Ascending aorta (tissue), 2 donors: ENCODE measurements around the gene C14orf93. TPM values are rescaled to one million over a fixed set of nuclear protein-coding genes. Genes with fewer than 3 reads are reported as not detected.
"Not testable (repeated sequence)": the region's sequence is repeated elsewhere in the genome, so short reads cannot be mapped to it uniquely, and the experiment has no call there.

Source experiments
- DNase-seq, 2 donors: peaks; one replicate each; pipeline ENCODE4 v3.0.0-alpha.2; 2019; ENCODE audit warnings: low spot score in 2 of 2
- H3K27ac ChIP-seq, 2 donors: fragments of 200-600 bp; sonication (generic); one replicate each; pipeline ENCODE4 v1.5.1; 2016 to 2017; ENCODE audit warnings: mild to moderate bottlenecking in 1 of 2
- H3K27me3 ChIP-seq: fragments of 200-600 bp; sonication (generic); one replicate; pipeline ENCODE4 v1.5.1; 2017
- H3K36me3 ChIP-seq, 2 donors: fragments of 200-600 bp; sonication (generic); one replicate each; pipeline ENCODE4 v1.5.1; 2016
- H3K4me1 ChIP-seq, 2 donors: fragments of 200-600 bp; sonication (generic); one replicate each; pipeline ENCODE4 v1.5.1; 2016 to 2017; ENCODE audit warnings: mild to moderate bottlenecking in 1 of 2
- H3K4me3 ChIP-seq, 2 donors: fragments of 200-600 bp; sonication (generic); one replicate each; pipeline ENCODE4 v1.5.1; 2016 to 2017; ENCODE audit warnings: mild to moderate bottlenecking in 1 of 2
- H3K9me3 ChIP-seq, 2 donors: fragments of 200-600 bp; sonication (generic); one replicate each; pipeline ENCODE4 v1.5.1; 2016
- intact Hi-C: fragments of 100-400 bp; cut with DNase I; formaldehyde crosslinking; loops from one replicate; pipeline ENCODE4 v1.15.1; 2023
- total RNA-seq: library from RNA; depleted of rRNA; stranded (reverse); fragments of >200 nt; gene quantifications from one replicate; pipeline ENCODE4 v1.1.0, GENCODE V29; 2016
- TF ChIP-seq, protein P1 (sequence below), 3 experiments: fragments of 200-600 bp in 2 of 3; fragments of 450-650 bp in 1 of 3; sonication (generic) in 2 of 3; IDR thresholded peaks; one replicate each; pipeline ENCODE4 v1.5.1; 2016 to 2019; ENCODE audit warnings: antibody characterized with exemption in 3 of 3, mild to moderate bottlenecking in 1 of 3, moderate library complexity in 1 of 3

C14orf93 gene
- total RNA-seq, 1 donor from 2014 or later = 7.1 TPM

DNA sequence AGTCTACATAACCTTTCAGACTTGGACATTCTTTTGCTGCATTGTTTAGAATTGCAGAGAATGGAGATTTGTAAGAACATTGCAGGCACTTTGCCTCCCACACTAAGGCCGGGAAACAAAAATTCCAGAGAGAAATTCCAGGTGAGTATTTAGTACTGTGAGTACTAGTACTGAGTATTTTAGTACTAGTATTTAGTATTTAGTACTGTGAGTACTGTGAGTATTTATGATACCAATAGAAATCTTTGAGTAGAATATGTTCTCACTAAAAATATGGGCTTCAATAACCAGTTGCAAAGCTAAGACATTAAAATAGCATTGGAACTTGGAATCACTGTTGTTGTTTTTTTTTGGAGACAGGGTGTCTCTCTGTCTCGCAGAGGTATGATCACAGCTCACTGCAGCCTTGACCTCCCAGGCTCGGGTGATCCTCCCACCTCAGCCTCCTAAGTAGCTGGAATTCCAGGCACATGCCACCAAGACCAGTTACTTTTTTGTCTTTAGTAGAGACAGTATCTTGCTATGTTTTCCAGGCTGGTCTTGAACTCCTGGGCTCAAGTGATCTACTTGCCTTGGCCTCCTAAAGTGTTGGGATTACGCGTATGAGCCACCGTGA lies 47.8 kb downstream of the C14orf93 start:
- no peak for DNase-seq
- Histone ChIP-seq H3K9me3 (no peaks in the 10 kb centered on the region), H3K4me1 (peaks cover 2 to 3% of the 10 kb centered on the region in 2 donors), H3K36me3 (no peaks in the 10 kb centered on the region), H3K4me3 (no peak overlapping the region), H3K27me3 (no peaks in the 10 kb centered on the region), H3K27ac (no peak overlapping the region)
- TF ChIP-seq, protein P1, sequence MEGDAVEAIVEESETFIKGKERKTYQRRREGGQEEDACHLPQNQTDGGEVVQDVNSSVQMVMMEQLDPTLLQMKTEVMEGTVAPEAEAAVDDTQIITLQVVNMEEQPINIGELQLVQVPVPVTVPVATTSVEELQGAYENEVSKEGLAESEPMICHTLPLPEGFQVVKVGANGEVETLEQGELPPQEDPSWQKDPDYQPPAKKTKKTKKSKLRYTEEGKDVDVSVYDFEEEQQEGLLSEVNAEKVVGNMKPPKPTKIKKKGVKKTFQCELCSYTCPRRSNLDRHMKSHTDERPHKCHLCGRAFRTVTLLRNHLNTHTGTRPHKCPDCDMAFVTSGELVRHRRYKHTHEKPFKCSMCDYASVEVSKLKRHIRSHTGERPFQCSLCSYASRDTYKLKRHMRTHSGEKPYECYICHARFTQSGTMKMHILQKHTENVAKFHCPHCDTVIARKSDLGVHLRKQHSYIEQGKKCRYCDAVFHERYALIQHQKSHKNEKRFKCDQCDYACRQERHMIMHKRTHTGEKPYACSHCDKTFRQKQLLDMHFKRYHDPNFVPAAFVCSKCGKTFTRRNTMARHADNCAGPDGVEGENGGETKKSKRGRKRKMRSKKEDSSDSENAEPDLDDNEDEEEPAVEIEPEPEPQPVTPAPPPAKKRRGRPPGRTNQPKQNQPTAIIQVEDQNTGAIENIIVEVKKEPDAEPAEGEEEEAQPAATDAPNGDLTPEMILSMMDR (IDR thresholded peaks at IDR 0.05) = no peak
- intact Hi-C loops = no loop called here

DNA sequence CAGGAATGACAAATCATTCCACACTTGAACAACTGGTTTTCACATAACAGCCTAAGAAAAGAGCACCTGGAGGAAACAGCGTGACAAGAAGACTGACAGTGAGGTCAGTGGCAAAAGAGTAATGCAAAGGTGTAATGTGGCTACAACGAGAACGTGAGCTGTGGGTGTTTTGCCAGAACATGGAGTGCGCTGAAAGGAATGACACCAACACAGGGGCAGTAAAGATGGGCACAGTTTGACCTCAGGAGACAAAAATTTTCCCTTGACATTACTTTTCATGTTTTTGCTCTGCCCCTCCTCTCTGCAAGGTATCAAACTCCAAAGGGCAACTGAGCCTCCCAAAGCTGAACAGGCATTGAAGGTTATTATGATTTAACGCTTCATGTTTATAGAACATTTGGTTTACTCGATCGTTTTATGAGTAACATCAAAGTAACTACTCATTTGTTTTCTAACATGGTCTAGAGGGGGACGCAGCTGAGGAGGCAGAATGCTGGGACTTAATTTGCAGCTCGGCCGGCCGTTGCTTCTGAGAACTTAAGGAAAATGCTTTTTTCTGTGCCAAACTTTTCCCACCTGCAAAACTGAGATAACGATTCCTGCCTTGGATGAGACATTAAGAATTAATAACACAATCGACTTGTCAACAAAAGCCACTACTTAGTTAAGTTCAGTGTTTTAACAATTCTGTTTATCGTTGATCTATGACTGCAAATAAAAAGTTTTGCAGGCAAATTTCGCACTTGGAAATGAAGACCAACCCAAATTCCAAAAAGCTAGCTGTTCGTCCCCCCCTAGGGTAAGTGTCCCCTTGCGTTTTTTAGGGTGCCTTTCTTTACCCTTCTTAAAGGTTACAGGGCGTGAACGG lies 54.0 kb downstream of the C14orf93 start:
- Histone ChIP-seq H3K9me3 (no peaks in the 10 kb centered on the region), H3K4me3 (peak overlapping the region; percentile 78 to 84), H3K4me1 (peaks cover 5 to 9% of the 10 kb centered on the region in 2 donors), H3K27me3 (no peaks in the 10 kb centered on the region), H3K27ac (peak overlapping the region; percentile 94 to 95), H3K36me3 (peaks cover 7 to 11% of the 10 kb centered on the region in 2 donors)
- TF ChIP-seq, protein P1 (IDR thresholded peaks at IDR 0.05) = no peak
- intact Hi-C loops = loop anchor here (2.0 kb wide), 1 partner anchor 27 kb away; the partner anchor contains the start of gene AJUBA
- no peak for DNase-seq

DNA sequence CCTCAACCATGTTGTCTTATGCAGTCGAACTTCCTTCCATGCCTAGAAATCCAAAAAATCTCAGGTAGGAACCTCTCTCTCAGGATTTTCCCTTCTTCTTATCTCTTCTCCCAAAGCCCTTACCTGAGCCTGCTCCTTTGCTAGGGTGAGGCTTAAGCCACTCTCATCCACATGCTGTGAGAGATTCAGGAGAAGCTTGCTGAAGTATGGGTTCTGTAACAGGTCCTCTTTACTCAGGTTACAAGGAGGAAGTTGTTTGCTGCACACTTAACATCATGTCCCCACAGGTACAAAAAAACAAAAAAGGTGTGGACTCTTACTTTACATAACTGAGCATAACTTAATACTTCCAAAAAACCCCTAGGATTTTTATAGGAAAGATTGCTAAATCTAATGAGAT lies 57.5 kb downstream of the C14orf93 start:
- TF ChIP-seq, protein P1 (IDR thresholded peaks at IDR 0.05) = no peak

DNA sequence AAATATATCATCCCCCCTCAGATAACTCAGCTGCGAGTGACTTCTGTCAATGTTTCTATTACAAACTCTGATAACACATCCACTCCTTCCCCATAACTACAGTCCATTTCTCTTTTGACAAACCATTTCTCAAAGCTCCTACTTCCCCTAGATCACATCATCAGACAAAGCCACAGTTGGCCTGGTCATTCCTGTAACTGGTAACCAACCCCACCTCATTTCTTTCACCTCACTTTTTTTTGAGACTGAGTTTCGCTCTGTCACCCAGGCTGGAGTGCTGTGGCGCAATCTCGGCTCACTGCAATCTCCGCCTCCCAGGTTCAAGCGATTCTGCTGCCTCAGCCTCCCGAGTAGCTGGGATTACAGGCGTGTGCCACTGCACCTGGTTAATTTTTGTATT lies 58.1 kb downstream of the C14orf93 start:
- H3K27ac ChIP-seq, intact Hi-C loops, H3K9me3 ChIP-seq, H3K4me3 ChIP-seq, H3K4me1 ChIP-seq, H3K27me3 ChIP-seq, DNase-seq: not testable (repeated sequence)
- peaks cover 18 to 44% of the 10 kb centered on the region in 2 donors for H3K36me3 ChIP-seq

More for the DNA sequence above, 57.5 kb downstream of the C14orf93 start:
- H3K9me3 ChIP-seq = no peaks in the 10 kb centered on the region
- H3K27me3 ChIP-seq = no peaks in the 10 kb centered on the region
- no peak overlapping the region for H3K27ac ChIP-seq
- peaks cover 12 to 38% of the 10 kb centered on the region in 2 donors for H3K36me3 ChIP-seq
- no peak for DNase-seq
- intact Hi-C loops = no loop called here
- no peak overlapping the region for H3K4me3 ChIP-seq
- peaks cover 5 to 9% of the 10 kb centered on the region in 2 donors for H3K4me1 ChIP-seq

DNA sequence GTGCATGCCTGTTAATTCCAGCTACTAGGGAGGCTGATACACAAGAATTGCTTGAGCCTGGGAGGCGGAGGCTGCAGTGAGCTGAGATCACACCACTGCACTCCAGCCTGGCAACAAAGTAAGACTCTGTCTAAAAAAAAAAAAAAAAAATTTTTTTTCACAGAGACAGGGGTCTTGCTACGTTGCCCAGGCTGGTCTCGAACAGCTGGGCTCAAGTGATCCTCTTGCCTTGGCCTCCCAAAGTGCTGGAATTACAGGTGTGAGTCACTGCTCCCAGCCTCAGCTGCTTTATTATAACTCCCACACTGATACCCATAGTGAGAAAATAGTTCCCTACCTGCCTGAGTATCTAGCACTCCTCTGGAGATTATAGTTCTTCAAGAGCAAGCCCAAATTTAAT lies 64.3 kb downstream of the C14orf93 start:
- Histone ChIP-seq H3K27me3 (no peaks in the 10 kb centered on the region), H3K36me3 (peaks cover 20 to 52% of the 10 kb centered on the region in 2 donors), H3K9me3 (no peaks in the 10 kb centered on the region), H3K27ac (no peak overlapping the region), H3K4me1 (no peaks in the 10 kb centered on the region), H3K4me3 (no peak overlapping the region)
- no peak for DNase-seq
- intact Hi-C loops = no loop called here
- TF ChIP-seq, protein P1 (IDR thresholded peaks at IDR 0.05) = no peak

DNA sequence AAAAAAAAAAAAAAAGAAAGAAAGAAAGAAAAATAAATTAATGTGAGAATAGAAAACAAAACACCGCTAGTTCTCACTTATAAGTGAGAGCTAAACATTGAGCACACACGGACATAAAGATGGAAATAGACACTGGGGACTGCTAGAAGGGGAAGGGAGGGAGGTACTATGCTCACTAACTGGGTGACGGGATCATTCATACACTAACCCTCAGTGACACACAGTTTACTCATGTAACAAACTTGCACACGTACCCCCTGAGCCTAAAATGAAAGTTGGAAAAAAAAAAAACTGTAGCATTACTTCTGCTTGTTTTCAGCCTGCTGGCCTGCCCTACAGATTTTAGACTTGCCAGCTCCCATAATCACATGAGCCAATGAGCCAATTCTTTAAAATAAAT lies 70.3 kb downstream of the C14orf93 start:
- intact Hi-C loops = no loop called here
- Histone ChIP-seq H3K4me3 (no peak overlapping the region), H3K36me3 (peaks cover 0 to 8% of the 10 kb centered on the region in 2 donors), H3K27me3 (no peaks in the 10 kb centered on the region), H3K27ac (no peak overlapping the region), H3K9me3 (no peaks in the 10 kb centered on the region), H3K4me1 (no peaks in the 10 kb centered on the region)
- TF ChIP-seq, protein P1 (IDR thresholded peaks at IDR 0.05) = no peak
- no peak for DNase-seq
